NCI-H1436 (cell line): Measurements from ENCODE around the gene SPNS1.
"Not testable (repeated sequence)": the region's sequence is repeated elsewhere in the genome, so short reads cannot be mapped to it uniquely, and the experiment has no call there.

Source experiments
- DNase-seq: peaks from one replicate; lab custom pipeline; 2025; lab: John Stamatoyannopoulos, UW

The SPNS1 gene

DNA sequence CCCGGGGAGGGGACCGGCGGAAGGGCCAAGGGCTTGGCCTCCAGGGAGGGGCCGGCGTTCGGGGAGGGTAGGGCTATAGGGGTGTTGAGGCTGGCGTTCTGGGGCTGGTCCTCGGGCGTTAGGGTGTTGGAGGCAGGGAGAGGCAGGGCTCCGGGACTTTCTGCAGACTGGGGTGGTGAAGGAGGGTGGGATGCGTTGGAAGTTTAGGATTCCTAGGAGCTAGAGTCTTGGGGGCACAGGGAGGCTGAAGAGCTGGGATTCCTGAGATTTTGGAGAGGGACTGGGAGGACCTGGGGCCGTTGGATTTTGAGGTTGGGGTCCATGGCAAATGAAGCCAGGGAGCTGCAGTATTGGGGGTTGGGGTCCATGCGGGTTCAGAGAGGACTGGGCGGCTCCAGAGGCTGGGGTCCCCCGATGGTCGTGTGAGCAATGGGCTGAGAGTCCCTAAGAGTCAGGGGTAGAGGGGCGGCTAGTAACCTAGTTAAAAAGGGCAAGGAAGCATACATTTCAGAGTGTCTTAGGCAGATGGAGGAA lies 23.1 kb upstream of the SPNS1 start:
- no peak for DNase-seq

DNA sequence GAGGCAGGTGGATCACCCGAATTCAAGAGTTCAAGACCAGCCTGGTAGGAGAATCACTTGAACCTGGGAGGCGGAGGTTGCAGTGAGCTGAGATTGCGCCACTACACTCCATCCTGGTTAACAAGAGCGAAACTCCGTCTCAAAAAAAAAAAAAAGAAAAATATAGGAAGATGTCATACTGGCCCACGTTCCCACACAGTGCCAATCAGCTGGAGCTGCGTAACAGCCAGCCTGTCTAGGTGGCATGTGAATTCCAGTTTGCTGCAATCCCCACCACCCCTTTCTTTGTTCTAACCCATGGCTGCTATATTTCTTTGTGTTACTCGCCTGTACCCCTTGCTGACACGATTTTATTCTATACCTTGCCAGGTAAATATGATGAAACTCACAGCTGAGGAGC lies 16.4 kb upstream of the SPNS1 start:
- no peak for DNase-seq

DNA sequence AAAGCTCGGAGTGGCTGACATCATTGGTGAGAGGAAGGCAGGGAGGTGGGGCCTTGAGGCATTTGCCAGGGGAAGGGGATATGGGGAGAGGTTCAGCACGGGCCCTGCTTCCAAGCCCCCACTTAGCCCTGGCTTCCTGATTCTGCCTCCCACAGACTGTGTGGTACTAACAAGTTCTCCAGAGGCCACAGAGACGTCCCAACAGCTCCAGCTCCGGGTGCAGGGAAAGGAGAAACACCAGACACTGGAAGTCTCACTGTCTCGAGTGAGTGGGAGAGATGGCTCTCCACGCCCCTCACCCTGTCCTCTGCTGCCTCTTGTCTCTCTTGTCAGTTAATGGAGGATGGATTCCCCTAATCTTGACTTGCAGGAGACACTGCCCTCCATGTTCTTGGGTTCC lies 15.7 kb upstream of the SPNS1 start:
- DNase-seq = no peak

DNA sequence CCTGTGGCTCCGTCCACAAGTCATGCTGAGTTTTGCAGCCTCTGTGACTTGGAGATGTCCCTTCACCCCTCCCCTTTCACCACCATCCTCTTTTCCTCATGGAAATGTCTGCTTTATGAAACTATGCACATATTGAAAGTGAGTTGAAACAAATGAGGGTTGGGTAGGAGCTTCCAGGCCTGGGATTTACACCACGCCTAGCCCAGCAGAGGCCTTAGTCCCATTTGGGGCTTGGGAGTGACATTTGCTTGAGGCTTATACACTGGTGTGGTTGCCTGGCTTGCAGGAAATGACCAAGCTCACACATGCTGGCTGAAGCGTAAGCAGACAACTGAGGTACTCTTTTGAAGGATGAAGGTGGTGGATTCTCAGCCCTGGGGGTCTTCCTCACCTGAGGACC lies 10.5 kb upstream of the SPNS1 start:
- no peak for DNase-seq

DNA sequence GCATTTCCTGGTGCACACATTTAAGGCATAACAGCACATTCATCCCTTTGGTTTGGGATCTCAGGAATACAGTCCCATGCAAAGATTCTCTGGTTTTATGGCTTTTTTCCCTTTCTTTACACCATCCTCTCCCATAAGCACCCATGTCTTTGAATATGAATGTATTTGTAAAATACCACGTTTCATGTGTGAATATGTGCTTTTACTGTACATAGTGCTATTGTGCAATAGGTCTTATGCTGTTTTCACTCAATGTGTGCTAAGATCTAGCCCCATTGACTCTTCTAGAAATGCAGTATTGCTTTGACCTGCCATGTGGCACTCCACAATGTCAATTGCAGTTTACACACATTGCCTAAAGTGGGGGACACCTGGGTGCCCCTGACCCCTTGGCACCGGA lies 10.1 kb upstream of the SPNS1 start:
- no peak for DNase-seq

DNA sequence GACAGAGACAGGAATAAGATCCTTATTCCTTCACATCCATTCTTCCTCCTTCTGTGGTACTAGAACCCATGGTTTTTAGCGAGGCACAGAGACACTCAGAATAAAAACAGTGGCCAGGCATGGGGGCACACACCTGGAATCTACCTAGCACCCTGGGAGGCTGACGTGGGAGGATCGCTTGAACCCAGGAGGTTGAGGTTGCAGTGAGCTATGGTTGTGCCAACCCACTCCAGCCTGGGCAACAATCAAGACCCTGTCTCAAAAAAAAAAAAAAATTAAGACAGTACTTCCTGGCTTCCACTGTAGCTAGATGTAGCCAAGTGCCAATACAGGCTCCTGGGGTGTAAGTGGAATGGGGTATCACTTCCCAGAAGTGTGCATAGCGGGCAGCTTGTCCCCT lies 7.4 kb upstream of the SPNS1 start:
- no peak for DNase-seq

DNA sequence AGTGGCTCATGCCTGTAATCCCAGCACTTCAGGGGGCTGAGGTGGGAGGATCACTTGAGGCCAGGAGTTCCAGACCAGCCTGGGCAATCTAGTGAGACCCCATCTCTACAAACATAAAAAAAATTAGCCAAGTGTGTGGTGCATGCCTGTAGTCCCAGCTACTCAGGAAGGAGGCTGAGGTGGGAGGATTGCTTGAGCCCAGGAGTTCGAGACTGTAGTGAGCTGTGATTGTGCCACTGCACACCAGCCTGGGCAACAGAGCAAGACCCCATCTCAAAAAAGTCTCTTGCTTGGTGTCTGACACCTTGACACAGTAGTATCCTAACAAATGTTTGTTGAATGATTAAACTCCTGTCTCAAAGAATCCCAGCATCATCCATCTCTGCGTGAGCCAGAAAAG lies 4.9 kb upstream of the SPNS1 start:
- not testable (repeated sequence) for DNase-seq

DNA sequence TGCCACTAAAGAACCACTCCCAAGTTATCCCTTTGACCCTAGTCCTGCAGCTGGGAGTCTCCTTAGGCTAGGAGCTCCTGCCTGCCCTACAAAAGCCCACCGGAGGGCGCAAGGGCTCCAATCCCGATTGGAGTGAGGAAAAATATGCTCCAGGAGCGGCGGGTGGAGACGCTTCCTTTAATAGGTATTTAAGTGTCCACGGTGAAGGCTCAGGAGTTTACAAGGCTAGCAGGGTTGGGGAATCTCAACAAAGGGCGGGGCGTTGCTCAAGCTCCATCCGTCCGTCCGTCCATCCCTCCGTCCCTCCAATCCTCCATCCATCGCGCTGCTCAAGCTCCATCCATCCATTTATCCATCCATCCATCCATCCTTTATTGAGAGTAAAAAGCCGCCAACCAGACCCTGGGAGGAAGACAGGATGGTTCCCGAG lies 556 bp upstream of the SPNS1 start:
- DNase-seq = peak; percentile 29

DNA sequence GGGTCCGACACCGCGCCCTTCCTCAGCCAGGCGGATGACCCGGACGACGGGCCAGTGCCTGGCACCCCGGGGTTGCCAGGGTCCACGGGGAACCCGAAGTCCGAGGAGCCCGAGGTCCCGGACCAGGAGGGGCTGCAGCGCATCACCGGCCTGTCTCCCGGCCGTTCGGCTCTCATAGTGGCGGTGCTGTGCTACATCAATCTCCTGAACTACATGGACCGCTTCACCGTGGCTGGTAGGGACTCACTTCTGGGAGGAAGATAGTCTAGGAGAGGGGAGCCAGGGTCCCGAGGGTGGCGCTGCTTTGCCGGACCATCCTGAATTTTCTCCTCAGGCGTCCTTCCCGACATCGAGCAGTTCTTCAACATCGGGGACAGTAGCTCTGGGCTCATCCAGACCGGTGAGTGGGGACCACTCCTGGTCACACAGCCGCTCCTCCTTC lies 601 bp downstream of the SPNS1 start:
- DNase-seq = no peak

DNA sequence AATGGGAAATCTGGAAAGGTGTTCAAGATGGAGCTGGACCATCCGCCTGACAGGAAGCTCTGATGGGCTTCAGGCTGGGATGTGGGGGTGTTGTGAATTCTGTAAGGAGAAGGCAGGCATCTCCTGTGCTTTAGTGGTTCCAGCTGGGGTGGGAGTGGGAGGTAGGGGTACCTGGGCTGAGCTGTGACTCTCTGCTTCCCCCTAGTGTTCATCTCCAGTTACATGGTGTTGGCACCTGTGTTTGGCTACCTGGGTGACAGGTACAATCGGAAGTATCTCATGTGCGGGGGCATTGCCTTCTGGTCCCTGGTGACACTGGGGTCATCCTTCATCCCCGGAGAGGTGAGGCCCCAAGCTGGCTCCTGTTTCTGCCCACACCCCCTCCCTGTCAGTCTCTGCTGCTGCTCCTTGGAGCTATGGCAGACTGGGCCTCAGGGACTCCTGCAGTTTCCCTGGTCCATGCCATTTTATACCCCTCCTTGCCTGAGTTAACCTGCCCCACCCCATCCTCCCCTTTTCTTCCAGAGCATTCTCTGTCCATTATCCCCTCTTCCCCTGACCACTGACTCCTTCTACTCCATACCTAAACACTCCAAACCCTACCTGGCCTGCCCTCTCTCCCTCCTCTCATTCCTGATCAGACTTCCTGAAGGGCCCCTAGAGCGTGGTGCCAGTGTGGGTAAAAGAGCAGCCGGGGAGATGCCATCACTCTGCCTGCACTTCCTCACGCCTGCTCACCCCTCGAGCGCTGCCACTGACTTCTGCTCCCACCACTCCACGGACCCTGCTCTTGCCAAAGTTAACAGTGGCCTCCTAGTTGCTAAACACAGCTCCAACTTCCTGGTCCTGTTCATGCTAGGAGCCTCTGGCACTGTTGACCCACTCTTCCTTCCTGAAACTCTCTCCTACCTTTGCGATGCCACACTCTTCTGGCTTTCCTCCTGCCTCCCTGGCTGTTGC lies 3.4 kb downstream of the SPNS1 start:
- DNase-seq = peak; percentile 0

DNA sequence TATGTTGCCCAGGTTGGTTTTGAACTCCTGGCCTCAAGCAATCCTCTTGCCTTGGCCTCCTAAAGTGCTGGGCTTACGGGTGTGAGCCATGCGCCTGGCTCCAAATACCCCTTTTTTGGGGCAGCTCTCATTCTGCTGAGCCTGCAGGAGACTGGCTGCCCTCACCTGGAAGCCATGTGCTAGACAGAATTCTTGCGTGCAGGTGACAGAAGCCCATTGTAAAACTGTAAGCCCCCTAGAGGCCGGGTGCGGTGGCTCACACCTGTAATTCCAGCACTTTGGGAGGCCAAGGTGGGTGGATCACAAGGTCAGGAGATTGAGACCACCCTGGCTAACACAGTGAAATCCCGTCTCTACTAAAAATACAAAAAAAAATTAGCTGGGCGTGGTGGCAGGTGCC lies 5.8 kb downstream of the SPNS1 start:
- not testable (repeated sequence) for DNase-seq

DNA sequence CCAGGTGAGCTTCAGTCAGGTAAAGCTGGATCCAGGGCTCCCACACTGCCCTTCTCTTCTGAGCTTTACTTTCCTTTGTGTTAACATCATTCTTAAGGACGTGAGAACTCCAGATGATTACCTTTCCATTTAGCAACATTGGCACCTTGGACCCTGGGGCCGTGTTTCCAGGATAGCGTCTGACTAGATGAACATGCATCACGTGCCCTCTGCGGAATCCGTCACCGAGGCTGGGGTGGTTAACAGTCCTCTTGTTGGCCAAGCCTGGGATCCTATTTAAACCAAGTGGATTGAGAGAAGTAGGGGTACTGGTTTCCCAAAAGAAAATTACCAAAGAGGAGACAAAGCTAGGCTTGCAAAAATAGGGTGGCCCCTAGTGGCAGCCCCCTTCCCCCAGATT lies 6.4 kb downstream of the SPNS1 start:
- no peak for DNase-seq

DNA sequence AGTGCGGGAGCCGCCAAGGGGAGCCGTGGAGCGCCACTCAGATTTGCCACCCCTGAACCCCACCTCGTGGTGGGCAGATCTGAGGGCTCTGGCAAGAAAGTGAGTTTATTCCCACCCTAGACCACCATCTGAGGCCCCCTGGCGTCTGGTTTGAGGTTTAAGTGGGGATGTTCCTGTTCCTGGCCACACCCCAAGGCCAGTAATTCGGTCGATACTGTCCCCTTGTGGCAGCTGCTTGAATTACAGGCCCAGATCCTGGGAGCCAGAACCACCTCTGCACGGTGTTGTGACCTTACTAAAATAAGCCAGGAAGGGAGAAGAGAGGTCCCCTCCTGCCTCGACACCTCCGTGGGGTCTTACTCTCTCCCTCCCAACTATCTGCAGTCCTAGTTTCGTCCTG lies 6.9 kb downstream of the SPNS1 start:
- DNase-seq = no peak

DNA sequence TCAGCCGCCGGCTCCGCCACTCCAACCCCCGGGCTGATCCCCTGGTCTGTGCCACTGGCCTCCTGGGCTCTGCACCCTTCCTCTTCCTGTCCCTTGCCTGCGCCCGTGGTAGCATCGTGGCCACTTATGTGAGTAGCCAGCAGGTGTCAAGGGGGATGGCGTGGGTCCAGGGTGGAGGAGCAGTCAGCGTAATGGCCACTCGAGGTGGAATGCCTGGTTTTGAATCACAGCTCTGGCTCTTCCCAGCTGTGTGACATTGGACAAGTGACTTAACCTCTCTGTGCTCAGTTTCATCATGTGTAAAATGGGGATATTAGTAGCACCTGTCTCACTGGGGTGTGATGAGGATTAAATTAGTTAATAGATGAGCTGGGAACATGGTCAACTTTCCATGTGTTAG lies 7.8 kb downstream of the SPNS1 start:
- no peak for DNase-seq

DNA sequence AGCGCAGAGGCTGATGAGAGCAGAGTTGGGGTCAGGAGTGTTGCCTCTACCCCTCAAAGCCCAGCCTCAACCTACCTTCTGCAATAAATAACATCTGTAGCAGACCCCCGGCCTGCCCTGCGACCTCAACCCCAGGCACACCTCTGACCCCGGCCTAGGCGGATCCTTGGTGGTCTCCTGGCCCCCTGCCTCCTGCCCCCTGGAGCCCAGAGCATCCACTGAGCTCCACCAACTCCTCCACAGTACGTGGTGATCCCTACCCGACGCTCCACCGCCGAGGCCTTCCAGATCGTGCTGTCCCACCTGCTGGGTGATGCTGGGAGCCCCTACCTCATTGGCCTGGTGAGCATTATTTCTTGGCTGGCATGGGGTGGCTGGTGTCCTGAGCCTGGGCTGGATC lies 8.4 kb downstream of the SPNS1 start:
- no peak for DNase-seq

DNA sequence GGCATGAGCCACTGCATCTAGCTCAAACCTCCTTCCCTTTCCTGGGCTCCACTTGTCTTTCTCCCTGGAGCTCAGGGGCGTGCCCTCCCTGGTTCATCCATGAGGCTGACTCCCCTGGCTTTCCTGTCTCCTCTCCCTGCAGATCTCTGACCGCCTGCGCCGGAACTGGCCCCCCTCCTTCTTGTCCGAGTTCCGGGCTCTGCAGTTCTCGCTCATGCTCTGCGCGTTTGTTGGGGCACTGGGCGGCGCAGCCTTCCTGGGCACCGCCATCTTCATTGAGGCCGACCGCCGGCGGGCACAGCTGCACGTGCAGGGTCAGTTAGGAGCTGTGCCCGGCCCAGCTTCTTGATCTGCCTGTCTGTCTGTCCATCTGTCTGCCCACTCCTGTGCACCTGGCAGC lies 9.1 kb downstream of the SPNS1 start:
- no peak for DNase-seq

DNA sequence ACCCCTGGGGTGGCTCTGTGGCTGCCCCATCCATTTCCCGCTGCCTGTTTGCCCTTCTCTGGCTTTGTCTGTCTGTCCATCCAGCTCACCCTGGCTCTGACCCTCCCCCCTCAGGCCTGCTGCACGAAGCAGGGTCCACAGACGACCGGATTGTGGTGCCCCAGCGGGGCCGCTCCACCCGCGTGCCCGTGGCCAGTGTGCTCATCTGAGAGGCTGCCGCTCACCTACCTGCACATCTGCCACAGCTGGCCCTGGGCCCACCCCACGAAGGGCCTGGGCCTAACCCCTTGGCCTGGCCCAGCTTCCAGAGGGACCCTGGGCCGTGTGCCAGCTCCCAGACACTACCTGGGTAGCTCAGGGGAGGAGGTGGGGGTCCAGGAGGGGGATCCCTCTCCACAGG lies 9.5 kb downstream of the SPNS1 start:
- DNase-seq = no peak

DNA sequence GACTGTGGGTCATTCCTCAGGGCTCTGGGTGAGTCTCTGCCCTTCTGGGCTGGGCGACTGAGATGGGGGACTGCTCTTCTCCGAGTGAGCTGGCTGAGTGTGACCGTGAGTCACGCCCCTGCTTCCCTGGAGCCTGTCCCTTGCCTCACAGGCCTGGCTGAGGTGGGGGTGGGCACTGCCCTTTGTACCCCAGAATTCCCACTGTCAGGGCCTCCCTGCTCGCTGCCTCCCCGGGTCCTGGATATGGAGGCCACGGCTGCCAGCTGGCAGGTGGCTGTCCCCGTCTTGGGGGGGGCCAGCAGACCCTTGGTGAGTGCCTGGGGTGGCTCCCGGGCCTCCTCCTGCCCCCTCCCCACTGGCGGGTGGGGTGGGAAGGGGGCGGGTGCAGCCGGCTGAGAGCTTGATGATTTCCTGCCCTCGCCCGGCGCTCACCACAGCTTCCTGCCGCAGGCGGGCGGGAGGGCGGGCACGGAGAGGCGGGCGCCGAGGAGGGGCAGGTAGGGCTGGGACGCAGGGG lies 10.1 kb downstream of the SPNS1 start, which contains the start of gene LAT:
TSS of gene LAT (plus strand) at position 434 of the 517 bp plus-strand sequence. CDS start 366 bp downstream, outside the sequence.
- peak; percentile 17 for DNase-seq

DNA sequence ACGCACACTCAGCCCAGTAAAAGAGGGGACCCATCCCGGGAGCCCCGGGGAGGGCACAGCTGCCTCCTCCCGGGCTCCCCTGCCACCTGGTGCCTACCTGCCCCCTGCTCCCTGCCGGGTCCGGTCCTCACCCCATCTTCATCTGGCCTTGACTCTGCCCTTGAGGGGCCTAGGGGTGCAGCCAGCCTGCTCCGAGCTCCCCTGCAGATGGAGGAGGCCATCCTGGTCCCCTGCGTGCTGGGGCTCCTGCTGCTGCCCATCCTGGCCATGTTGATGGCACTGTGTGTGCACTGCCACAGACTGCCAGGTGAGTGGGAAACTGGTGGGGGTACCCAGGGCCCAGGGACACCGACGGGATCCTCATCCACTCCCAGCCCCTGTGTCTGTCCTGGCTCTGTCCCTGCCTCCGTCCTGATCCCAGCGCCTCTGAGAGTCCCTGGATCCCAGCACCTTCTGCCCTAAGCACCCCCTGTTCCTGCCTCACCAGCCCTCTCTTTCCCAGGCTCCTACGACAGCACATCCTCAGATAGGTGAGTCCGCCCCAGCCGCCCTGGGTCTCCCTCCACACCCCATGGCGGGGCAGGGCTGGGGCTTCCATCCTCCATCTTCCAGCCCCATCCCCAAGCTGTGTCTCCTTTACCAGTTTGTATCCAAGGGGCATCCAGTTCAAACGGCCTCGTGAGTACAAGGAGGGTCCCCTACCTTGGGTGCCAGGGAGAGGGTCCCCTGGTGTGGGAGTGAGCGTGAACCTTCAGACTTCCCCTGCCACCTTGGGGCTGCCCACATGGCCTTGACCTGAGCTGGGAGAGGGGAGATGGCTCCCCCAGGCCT lies 10.8 kb downstream of the SPNS1 start:
- DNase-seq = no peak

DNA sequence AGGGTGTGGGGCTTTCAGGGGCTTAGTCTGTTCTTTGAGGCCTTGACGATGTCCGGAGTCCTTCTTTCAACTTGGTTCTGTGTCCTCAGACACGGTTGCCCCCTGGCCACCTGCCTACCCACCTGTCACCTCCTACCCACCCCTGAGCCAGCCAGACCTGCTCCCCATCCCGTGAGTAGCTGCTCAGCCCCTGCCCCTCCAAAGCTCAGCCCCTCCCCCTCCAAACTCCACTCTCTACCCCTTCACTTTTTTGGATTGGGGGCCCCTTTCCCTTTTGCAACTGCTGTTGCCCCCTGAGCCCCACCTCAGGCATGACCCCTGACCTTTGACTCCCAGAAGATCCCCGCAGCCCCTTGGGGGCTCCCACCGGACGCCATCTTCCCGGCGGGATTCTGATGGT lies 11.5 kb downstream of the SPNS1 start:
- no peak for DNase-seq

DNA sequence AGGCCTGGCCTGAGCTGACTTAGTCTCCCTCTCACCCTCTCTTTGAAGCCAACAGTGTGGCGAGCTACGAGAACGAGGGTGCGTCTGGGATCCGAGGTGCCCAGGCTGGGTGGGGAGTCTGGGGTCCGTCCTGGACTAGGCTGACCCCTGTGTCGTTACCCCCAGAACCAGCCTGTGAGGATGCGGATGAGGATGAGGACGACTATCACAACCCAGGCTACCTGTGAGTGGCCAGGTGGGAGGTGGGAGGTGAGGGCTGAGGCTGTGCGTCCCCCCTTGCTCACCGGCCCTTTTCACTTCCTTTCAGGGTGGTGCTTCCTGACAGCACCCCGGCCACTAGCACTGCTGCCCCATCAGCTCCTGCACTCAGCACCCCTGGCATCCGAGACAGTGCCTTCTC lies 11.9 kb downstream of the SPNS1 start:
- no peak for DNase-seq

DNA sequence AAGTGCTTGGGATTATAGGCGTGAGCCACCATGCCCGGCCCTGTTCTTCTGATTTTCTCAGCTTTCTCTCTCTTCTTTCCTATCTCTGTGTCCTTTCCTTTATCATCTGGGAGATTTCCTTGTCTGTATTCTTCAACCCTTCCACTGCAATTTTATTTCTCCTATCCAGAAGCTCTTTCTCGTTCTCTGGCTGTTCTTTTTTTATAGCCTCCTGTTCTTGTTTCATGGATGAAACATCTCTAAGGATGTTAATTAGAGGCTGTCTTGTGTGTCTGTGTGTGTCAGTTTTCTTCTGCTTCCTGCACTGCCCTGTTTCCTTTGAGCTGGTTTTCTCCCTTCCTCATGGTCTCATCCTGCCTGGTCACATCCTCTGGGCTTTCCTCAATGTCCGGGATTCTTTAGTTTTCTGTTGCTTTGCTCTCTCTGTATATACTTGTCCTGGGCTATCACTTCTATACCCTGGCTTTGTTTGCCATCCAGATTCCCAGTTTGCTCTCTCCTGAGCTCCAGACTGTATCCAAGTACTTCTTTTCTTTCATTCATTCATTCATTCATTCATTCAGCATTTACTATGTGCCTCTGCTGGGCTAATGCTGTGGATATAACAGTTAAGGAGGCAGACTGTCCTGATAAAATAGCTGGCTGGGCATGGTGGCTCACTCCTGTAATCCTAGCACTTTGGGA lies 12.7 kb downstream of the SPNS1 start:
- DNase-seq = no peak
